Right lobe of liver (tissue), 6 donors: Measurements from ENCODE around the gene FLRT3. TPM values are rescaled to one million over a fixed set of nuclear protein-coding genes. Genes with fewer than 3 reads are reported as not detected.

Experiments
- ATAC-seq, 4 donors: fragments of 200-7000 bp; cut with Tn5 transposase; one replicate each; pipeline ENCODE4 v1.9.1; 2020; ENCODE audit warnings: mild to moderate bottlenecking in 4 of 4, moderate library complexity in 4 of 4
- DNase-seq, 3 donors: peaks; one replicate each; pipeline ENCODE4 v3.0.0-alpha.2; 2020
- H3K27ac ChIP-seq, 3 donors: fragments of 200-600 bp; one replicate each; pipeline ENCODE4 v1.8.0; 2022
- H3K27me3 ChIP-seq, 2 donors: fragments of 200-600 bp; one replicate each; pipeline ENCODE4 v1.8.0; 2022
- H3K36me3 ChIP-seq, 4 donors: fragments of 200-600 bp; sonication (generic) in 1 of 4; one replicate each; pipeline versions ENCODE4 v1.5.1 to v1.8.0; 2017 to 2022; ENCODE audit warnings: control low read depth in 1 of 4
- H3K4me1 ChIP-seq, 4 donors: fragments of 200-600 bp; sonication (generic) in 1 of 4; one replicate each; pipeline versions ENCODE4 v1.5.1 to v1.8.0; 2017 to 2022; ENCODE audit warnings: control low read depth in 1 of 4
- H3K4me3 ChIP-seq, 3 donors: fragments of 200-600 bp; one replicate each; pipeline ENCODE4 v1.8.0; 2022
- H3K9me3 ChIP-seq, 4 donors: fragments of 200-600 bp; sonication (generic) in 1 of 4; one replicate each; pipeline versions ENCODE4 v1.5.1 to v1.8.0; 2017 to 2022; ENCODE audit warnings: control low read depth in 1 of 4
- CTCF ChIP-seq, 4 donors: fragments of 200-600 bp in 3 of 4; fragments of 450-650 bp in 1 of 4; IDR thresholded peaks; one replicate each; pipeline versions ENCODE4 v1.5.1 to v1.8.0; 2016 to 2022; ENCODE audit warnings: antibody characterized with exemption in 4 of 4, mild to moderate bottlenecking in 2 of 4
- POLR2A ChIP-seq: fragments of 450-650 bp; IDR thresholded peaks from one replicate; pipeline ENCODE4 v1.6.1; 2017; ENCODE audit warnings: antibody characterized with exemption, mild to moderate bottlenecking
- WGBS: methylation state at CpG from one replicate; pipeline ENCODE4 v1.1.6; 2018; ENCODE audit warnings: low coverage, low lambda C conversion rate; ENCODE audit not compliant: insufficient coverage; ENCODE audit errors: missing lambda C conversion rate; 5-methylcytosine and 5-hydroxymethylcytosine counted together
- intact Hi-C, 2 donors: fragments of 100-400 bp; cut with DNase I; formaldehyde crosslinking; loops; one replicate each; pipeline versions ENCODE4 v1.11.2 to v1.14.1; 2022
- total RNA-seq, 6 experiments: library from RNA; depleted of rRNA in 2 of 6; stranded (reverse); fragments of >200 nt in 2 of 6; fragmentation: NEBNext Ultra II Directional in 3 of 6; extraction: Animal tissue kit (Norgen Biotek cat#: 25700) in 3 of 6; gene quantifications; one replicate each; pipeline versions ENCODE4 v1.1.0 to v1.2.4, GENCODE V29; 2016 to 2023
- donor health status: DM: no; HTN: yes; CAD: no.
- donor health status: DM: no; HTN: no; CAD: no.
- donor health status: DM: no; HTN: no; CAD: no.
- donor health status: DM: no; HTN: yes; CAD: no.
- donor health status: DM: no; HTN: yes; CAD: no.

Gene FLRT3
- total RNA-seq, 6 experiments from 2014 or later: 3.5 to 15.2 (median 11.3) TPM

DNA sequence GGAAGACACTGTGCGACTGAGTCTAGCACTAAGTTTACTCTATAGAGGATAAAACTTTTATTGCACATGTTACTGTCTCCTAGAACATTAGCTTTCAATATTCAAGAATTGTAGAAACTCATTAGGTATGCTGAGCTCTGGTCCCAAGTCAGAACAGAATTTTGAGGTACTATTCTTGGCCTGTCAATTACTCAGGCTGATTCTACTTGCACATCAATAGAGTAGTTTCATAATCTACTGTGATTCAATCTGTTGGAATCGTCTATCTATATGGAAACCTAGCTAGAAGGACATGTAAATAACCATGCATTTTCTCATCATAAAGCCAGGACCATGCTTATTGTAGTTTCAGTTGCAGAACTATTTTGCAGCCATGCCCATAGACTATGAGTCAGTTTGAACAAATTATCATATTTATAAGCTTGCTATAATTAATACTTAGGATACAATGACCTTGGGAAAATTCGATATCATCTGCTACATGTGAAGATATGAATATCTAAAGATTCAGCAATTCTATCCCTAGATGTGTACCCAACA is 41.6 kb downstream of the FLRT3 start:
- Histone ChIP-seq H3K9me3 (no peaks in the 10 kb centered on the region), H3K4me3 (no peak overlapping the region), H3K4me1 (no peaks in the 10 kb centered on the region), H3K27ac (no peak overlapping the region), H3K36me3 (no peaks in the 10 kb centered on the region), H3K27me3 (no peaks in the 10 kb centered on the region)
- intact Hi-C loops: no loop called here
- TF ChIP-seq CTCF (IDR thresholded peaks at IDR 0.05): no peak
- no peak for TF ChIP-seq POLR2A
- 19% methylated on average over 3 of the region's 3 CpGs for WGBS
- DNase-seq (no peak), ATAC-seq (no peak)

DNA sequence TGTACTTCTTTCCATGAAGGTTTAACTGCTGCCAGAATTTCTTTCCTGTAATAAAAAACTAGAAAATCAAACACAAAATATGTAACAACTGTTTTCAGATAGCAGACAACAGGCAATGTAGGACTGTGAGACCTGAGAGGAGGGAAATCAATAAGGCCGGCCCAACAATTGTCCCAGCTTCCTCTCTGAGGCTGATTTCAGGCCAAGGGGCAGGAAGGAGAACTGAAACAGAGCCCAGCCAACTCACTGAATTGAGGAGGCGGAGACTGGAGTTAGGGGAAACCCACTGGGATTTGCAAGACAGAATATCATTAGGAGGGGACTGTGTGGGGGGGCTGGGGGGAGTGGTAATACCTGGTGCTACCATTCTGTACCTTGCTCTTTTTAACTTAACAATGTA is 42.2 kb downstream of the FLRT3 start:
- TF ChIP-seq CTCF (IDR thresholded peaks at IDR 0.05) (no peak), POLR2A (no peak)
- ATAC-seq: peak; percentile 35 to 73 (median 51)
- no peak overlapping the region for H3K4me3 ChIP-seq
- 19% methylated on average over 2 of the region's 2 CpGs for WGBS
- H3K27ac ChIP-seq: no peak overlapping the region
- no peak for DNase-seq
- intact Hi-C loops: no loop called here
- no peaks in the 10 kb centered on the region for H3K27me3 ChIP-seq
- H3K4me1 ChIP-seq: no peaks in the 10 kb centered on the region
- H3K36me3 ChIP-seq: no peaks in the 10 kb centered on the region
- no peaks in the 10 kb centered on the region for H3K9me3 ChIP-seq

GRCh38 chr20:14291502-14291901 is 45.9 kb downstream of the FLRT3 start:
- no peak for DNase-seq
- H3K36me3 ChIP-seq: no peaks in the 10 kb centered on the region
- H3K27ac ChIP-seq: no peak overlapping the region
- no peaks in the 10 kb centered on the region for H3K4me1 ChIP-seq
- no peak overlapping the region for H3K4me3 ChIP-seq
- no peaks in the 10 kb centered on the region for H3K27me3 ChIP-seq
- WGBS: 78% methylated on average over 1 of the region's 1 CpG
- intact Hi-C loops: no loop called here
- no peak for ATAC-seq
- H3K9me3 ChIP-seq: no peaks in the 10 kb centered on the region
- TF ChIP-seq POLR2A (no peak), CTCF (IDR thresholded peaks at IDR 0.05) (no peak)

DNA sequence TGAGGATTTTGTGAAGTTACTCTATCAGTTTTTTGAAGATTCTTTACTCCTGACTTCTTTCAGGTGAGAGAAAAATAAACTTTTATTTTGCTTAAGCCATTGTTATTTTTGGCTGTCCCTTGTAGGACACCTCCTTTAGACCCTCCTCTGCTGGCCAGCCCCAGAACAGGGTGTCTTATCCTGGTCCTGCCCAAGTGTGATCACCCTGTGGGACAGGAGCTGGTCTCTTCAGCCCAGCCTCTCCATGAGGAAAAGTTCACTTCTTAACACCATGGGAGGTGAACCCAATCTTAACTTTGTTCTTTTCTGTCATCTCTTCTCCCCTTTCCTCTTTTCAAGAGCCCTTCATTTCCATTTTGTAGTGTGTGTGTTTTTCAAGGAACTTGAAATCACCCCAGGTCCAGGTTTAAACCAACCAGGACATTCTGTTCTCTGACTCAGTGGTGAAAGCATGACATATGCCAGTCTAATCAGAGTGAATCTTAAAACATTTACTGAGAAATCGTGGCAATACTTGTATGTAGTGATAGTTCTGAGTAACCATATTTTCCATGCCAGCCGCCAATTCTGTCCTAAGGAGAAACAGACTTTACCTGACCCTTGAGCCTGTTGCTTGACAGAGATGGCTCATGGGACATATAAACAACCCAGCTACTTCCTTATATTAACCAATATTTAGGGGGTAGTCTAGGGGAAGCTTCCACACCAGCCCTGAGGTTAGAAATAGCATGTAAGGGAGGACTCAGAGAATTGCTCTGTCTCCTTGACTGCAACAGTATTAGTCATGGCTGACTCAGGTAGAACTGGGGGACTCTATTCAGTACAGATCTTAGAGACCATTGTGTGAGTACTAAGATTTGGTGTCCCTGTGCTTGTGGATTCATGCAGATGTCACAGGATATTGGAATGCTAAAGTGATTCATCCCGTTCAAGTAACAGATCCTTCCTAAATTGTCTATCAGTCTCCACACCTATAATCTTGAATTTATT is 48.8 kb downstream of the FLRT3 start:
- TF ChIP-seq POLR2A (no peak), CTCF (IDR thresholded peaks at IDR 0.05) (no peak)
- H3K27ac ChIP-seq: no peak overlapping the region
- intact Hi-C loops: no loop called here

More for the DNA sequence above, 48.8 kb downstream of the FLRT3 start:
- Histone ChIP-seq H3K36me3 (no peaks in the 10 kb centered on the region), H3K27me3 (no peaks in the 10 kb centered on the region), H3K9me3 (no peaks in the 10 kb centered on the region), H3K4me3 (no peak overlapping the region), H3K4me1 (no peaks in the 10 kb centered on the region)
- no peak for DNase-seq
- no peak for ATAC-seq
- 93% methylated on average over 2 of the region's 3 CpGs for WGBS
